A549 (cell line): ENCODE data around the gene GPR78.

Experiments
- CBX2 ChIP-seq: fragments of 200-600 bp; sonication (generic); IDR thresholded peaks from 2 replicates; pipeline ENCODE4 v1.6.1; 2016; ENCODE audit warnings: low read depth, mild to moderate bottlenecking, borderline replicate concordance
- CTCF ChIP-seq: fragments of >200 bp; sonication (Bioruptor Twin); formaldehyde crosslinking; IDR thresholded peaks from 3 replicates; pipeline ENCODE4 v1.5.1; 2016
- MAFK ChIP-seq: fragments of 450-650 bp; IDR thresholded peaks from 2 replicates; pipeline ENCODE4 v1.6.1; 2014; ENCODE audit not compliant: partially characterized antibody
- MAX ChIP-seq: IDR thresholded peaks from 2 replicates; pipeline ENCODE4 v1.6.1; 2012

- TF ChIP-seq CTCF = no peak
- TF ChIP-seq MAFK = no peak
- no peak for TF ChIP-seq CBX2
- no peak for TF ChIP-seq MAX
These were observed 43.7 kb upstream of the GPR78 start for GRCh38 chr4:8536467-8536866.
